AG10803 (cell line): ENCODE results near the gene RWDD4.

Source experiments
- DNase-seq: peaks from one replicate; pipeline ENCODE4 v3.0.0; 2010; ENCODE audit warnings: low read depth
- H3K4me3 ChIP-seq: 2 replicates; pipeline ENCODE4 v1.5.1; 2011; ENCODE audit warnings: mild to moderate bottlenecking, low read length, control low read depth
- CTCF ChIP-seq: conservative IDR thresholded peaks from 2 replicates; pipeline ENCODE4 v1.5.1; 2011; ENCODE audit warnings: mild to moderate bottlenecking, low read length, control low read depth, inconsistent platforms

The RWDD4 gene

GRCh38 chr4:183659872-183660242, 872 bp upstream of the RWDD4 start:
- peak overlapping the region; percentile 88 for H3K4me3 ChIP-seq
- no peak for TF ChIP-seq CTCF
- DNase-seq = no peak

- no peak for TF ChIP-seq CTCF
- peak overlapping the region; percentile 78 for H3K4me3 ChIP-seq
- peak; percentile 26 for DNase-seq
Observed at GRCh38 chr4:183658362-183659028, 490 bp downstream of the RWDD4 start.

DNA sequence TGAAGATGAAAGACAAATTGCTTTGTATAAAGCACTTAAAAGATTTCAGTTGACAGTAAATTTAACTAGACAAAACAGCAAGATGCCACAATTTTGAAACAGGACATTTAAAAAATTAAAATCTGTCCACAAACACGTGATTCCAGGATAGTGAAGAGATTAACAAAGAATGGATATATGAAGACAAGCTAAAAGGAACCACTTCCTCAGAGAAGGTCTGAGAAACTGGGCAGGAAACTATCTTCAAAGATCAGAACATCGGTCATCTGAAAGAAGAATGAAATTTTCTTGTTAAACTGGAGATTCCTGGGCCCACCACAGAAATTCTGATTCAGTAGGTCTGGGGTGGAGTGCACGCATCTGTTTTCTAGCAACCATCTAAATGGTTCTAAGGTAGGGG, 1.4 kb downstream of the RWDD4 start:
- peak; percentile 47 for DNase-seq
- TF ChIP-seq CTCF = no peak
- H3K4me3 ChIP-seq = peak overlapping the region; percentile 78

GRCh38 chr4:183645326-183645725, 13.7 kb downstream of the RWDD4 start:
- DNase-seq = no peak
- H3K4me3 ChIP-seq = no peak overlapping the region

GRCh38 chr4:183639291-183639690, 19.7 kb downstream of the RWDD4 start:
- TF ChIP-seq CTCF = no peak
- no peak overlapping the region for H3K4me3 ChIP-seq
- DNase-seq = peak; percentile 58

More at GRCh38 chr4:183645326-183645725, 13.7 kb downstream of the RWDD4 start:
- TF ChIP-seq CTCF = no peak

DNA sequence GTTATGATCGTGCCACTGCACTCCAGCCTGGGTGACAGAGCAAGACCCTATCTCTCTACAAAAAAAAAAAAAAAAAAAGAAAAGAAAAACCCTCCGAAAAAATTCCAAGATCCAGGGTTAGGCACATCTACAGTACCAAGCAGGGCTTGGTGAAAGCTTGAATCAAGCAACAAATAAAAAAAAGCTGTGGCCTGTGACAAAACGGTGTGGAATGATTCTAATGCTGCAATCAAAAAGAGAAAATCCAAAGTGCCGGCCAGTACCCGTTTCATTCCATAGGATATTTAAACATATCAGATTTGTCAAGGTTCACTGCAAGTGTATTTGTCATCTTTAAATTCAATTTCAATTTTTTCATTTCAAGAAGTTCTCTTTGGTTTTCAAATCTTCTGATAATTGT, 20.5 kb downstream of the RWDD4 start:
- peak; percentile 76 for DNase-seq
- TF ChIP-seq CTCF = no peak

DNA sequence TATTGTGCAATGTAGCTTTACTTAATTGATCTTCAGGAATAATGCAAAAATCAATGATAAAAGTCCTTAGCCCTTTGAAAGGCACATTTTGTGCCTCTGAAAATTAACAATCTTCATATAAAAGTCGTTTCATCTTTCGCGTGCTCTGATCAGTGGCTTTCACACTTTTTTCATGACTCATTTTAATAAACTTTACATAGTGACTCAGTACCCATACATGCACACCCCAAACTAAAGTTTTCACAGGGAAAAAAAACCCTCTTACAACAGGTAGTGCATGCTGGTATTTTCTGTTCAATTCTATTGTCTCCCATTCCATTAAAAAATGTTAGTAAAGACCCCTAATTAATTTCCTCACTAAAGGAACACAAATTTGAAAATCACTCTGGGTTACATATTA, 21.5 kb downstream of the RWDD4 start:
- no peak overlapping the region for H3K4me3 ChIP-seq
- TF ChIP-seq CTCF = no peak
- DNase-seq = peak; percentile 24

More for the DNA sequence above, 20.5 kb downstream of the RWDD4 start:
- H3K4me3 ChIP-seq = no peak overlapping the region
